DMS 273 (cell line): ENCODE data around the gene LGALS9B.
"Not testable (repeated sequence)": the region's sequence is repeated elsewhere in the genome, so short reads cannot be mapped to it uniquely, and the experiment has no call there.

ENCODE experiments used
- DNase-seq: peaks from one replicate; lab custom pipeline; 2025; ENCODE audit not compliant: unreplicated experiment; lab: John Stamatoyannopoulos, UW

LGALS9B gene

GRCh38 chr17:20417492-20418080 is 49.8 kb downstream of the LGALS9B start:
- not testable (repeated sequence) for DNase-seq

- DNase-seq, result not testable (repeated sequence)
These were observed 50.9 kb downstream of the LGALS9B start for GRCh38 chr17:20416381-20416911.

- DNase-seq, result not testable (repeated sequence)
These were observed 51.9 kb downstream of the LGALS9B start for GRCh38 chr17:20415479-20415878.

- DNase-seq, result not testable (repeated sequence)
These were observed 65.9 kb downstream of the LGALS9B start for GRCh38 chr17:20401306-20402022.

GRCh38 chr17:20400559-20401305 is 66.6 kb downstream of the LGALS9B start:
- DNase-seq, result not testable (repeated sequence)
